Gastrocnemius medialis (tissue), 4 donors: ENCODE results near the gene FAM13A.

Experiments
- POLR2A ChIP-seq, 2 donors: fragments of 450-650 bp; IDR thresholded peaks; one replicate each; pipeline ENCODE4 v1.6.1; 2017; ENCODE audit warnings: antibody characterized with exemption in 2 of 2, mild to moderate bottlenecking in 2 of 2, moderate library complexity in 2 of 2
- TF ChIP-seq, protein P1 (sequence below), 5 experiments: fragments of 450-650 bp in 3 of 5; fragments of 200-600 bp in 2 of 5; sonication (generic) in 2 of 5; IDR thresholded peaks in 4 of 5; conservative IDR thresholded peaks in 1 of 5; 1 replicate in 4 of 5; 2 replicates in 1 of 5; pipeline ENCODE4 v1.5.1; 2016 to 2019; ENCODE audit warnings: antibody characterized with exemption in 5 of 5, mild to moderate bottlenecking in 3 of 5, moderate library complexity in 3 of 5

GRCh38 chr4:88788424-88788823 lies 268.6 kb downstream of the FAM13A start:
- TF ChIP-seq, protein P1, sequence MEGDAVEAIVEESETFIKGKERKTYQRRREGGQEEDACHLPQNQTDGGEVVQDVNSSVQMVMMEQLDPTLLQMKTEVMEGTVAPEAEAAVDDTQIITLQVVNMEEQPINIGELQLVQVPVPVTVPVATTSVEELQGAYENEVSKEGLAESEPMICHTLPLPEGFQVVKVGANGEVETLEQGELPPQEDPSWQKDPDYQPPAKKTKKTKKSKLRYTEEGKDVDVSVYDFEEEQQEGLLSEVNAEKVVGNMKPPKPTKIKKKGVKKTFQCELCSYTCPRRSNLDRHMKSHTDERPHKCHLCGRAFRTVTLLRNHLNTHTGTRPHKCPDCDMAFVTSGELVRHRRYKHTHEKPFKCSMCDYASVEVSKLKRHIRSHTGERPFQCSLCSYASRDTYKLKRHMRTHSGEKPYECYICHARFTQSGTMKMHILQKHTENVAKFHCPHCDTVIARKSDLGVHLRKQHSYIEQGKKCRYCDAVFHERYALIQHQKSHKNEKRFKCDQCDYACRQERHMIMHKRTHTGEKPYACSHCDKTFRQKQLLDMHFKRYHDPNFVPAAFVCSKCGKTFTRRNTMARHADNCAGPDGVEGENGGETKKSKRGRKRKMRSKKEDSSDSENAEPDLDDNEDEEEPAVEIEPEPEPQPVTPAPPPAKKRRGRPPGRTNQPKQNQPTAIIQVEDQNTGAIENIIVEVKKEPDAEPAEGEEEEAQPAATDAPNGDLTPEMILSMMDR (IDR thresholded peaks at IDR 0.05 in 4 of 5, conservative IDR thresholded peaks at IDR 0.05 in 1 of 5): no peak
- no peak for TF ChIP-seq POLR2A (IDR thresholded peaks at IDR 0.05)
